ENCODE measurements around the gene ADCYAP1.

DNA sequence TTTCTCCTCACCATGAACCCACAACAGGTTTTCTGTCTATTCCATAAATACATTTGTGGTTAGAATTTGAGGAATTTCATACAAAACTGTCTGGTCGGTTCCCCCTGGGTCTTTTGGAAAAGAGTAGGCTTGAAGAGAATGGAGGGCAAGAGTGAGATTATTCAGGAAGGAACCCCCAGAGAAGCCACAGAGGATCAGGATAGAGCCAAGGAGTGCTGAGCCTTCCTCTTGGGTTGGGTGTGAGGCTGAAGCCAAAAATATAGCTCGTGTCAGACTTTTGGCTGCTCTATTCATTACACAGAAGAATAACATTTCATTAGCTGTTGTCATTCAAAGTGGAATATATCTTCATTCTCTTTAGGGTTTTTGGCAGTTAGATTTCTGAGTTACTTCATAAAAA is 46.7 kb upstream of the ADCYAP1 start:
- TF ChIP-seq, protein P1, sequence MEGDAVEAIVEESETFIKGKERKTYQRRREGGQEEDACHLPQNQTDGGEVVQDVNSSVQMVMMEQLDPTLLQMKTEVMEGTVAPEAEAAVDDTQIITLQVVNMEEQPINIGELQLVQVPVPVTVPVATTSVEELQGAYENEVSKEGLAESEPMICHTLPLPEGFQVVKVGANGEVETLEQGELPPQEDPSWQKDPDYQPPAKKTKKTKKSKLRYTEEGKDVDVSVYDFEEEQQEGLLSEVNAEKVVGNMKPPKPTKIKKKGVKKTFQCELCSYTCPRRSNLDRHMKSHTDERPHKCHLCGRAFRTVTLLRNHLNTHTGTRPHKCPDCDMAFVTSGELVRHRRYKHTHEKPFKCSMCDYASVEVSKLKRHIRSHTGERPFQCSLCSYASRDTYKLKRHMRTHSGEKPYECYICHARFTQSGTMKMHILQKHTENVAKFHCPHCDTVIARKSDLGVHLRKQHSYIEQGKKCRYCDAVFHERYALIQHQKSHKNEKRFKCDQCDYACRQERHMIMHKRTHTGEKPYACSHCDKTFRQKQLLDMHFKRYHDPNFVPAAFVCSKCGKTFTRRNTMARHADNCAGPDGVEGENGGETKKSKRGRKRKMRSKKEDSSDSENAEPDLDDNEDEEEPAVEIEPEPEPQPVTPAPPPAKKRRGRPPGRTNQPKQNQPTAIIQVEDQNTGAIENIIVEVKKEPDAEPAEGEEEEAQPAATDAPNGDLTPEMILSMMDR (conservative IDR thresholded peaks at IDR 0.05; ENCODE audit: low read depth, low read length), result no peak
- TF ChIP-seq EZH2phosphoT487 (IDR thresholded peaks at IDR 0.05; ENCODE audit: borderline replicate concordance, low read length) (no peak), EZH2 (IDR thresholded peaks at IDR 0.05; ENCODE audit: low read length, unreplicated experiment) (no peak)

Data from PC-3 (cell line).